ENCODE data around the gene HPCAL1. TPM values are rescaled to one million over a fixed set of nuclear protein-coding genes. Genes with fewer than 3 reads are reported as not detected.

The HPCAL1 gene
- total RNA-seq, 1 experiment from 2014 or later, result 189 TPM

DNA sequence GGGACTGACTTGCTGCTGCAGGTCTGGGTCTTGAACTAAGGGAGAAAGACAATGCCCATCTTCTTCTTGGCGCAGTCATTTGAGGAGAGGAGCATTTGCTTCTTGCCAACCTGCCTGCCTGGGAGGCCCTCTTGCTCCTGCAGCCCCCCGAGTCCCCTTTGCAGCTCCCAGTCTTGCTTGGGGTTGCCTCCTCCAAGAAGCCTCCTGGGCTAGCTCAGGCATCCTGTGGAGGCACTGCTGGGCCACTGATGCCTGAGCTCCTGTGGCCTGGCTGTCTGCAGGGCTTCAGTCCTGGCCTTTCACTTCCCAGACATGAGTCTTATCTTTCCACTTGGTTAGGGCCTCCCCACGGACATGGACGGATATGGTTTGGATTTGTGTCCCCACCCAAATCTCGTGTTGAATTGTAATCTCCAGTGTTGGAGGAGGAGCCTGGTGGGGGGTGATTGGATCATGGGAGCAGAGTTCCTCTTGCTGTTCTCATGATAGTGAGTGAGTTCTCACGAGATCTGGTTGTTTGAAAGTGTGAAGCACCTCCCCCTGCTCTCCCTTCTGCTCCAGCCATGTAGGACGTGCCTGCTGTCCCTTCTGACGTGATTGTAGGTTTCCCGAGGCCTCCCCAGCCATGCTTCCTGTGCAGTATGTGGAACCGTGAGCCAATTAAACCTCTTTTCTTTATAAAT lies 17.3 kb downstream of the HPCAL1 start:
- no peak for DNase-seq (ENCODE audit: extremely low read depth, low read depth)

DNA sequence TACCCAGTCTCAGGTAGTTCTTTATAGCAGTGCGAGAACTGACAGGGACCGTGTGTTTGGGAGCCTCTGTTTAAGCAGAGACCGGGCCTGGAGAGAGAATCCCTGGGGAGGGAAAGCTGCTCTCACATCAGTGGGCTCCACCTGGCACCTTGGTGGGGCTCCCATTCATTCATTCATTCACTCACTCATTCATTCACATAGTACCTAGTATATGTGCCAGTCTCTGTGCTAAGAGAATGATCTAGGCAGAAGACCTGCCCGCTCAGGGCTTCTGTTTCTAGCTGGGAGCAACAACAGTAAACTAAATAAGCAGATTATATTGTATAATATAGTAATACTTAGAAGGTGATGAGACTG lies 17.8 kb downstream of the HPCAL1 start:
- DNase-seq (ENCODE audit: extremely low read depth, low read depth), result no peak

DNA sequence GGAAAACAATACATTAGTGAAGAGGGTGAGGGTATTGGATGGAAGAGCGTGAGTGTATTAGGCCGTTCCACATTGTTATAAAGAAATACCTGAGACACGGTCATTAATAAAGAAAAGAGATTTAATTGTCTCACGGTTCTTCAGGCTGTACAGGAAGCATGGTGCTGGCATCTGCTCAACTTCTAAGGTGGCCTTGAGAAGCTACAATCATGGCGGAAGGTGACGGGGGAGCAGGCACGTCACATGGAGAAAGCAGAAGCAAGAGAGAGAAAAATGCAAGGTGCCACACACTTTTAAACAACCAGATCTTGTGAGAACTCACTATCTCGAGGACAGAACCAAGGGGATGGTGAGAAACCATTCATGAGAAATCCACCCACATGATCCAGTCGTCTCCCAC lies 18.2 kb downstream of the HPCAL1 start:
- no peak for DNase-seq (ENCODE audit: extremely low read depth, low read depth)

DNA sequence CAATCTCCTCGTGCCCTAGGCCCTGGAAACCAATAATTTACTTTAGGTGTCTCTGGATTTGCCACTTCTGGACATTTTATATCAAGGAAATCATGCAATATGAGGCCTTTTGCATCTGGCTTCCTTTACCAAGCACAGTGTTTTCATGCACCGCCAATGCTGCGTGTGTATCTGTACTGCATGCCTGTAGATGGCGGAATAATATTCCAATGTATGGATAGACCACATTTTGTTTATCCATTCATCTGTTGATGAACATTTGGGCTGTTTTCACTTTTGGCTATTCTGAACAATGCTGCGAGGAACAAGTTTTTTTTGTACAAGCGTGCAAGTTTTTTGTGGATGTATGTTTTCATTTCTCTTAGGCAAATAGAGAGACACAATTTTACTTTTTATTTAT lies 18.9 kb downstream of the HPCAL1 start:
- no peak for DNase-seq (ENCODE audit: extremely low read depth, low read depth)

DNA sequence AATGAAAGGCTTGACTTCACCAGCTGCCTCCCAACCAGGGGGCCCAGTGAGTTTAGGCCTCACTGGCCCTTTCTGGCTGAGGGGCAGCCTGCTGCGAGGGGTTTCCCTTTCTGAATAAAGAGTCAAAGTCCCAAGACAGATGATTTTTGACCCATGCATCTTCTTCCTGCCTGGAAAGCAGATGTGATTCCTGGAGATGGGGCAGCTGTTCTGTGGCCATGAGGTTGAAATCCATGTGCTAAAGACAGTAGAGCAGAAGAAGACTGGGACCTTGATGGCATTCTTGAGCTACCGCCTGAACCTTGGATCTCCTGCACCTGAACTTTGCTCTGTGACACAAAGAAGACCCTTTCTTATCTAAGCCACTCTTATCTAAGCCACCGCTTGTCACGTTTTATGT lies 19.8 kb downstream of the HPCAL1 start:
- DNase-seq (ENCODE audit: extremely low read depth, low read depth), result no peak

DNA sequence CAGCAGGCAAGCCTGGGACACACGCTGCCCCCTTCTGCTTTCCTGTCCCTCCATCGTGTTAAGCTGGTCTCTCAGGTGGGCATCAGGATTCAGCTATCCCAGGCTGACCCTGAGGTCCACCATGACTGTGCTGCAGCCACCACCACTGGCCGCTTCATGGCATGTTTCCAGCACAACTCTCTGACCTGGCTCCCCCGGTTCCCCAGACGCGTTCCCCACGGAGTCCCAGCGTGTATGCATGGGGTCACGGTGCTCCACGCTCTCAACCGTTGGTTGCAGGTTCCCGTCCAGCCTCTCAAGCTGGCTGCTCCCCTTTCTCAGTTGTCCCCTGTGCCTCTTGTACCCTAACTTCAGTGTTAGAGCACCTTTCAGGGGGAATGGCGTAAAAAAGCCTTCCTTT lies 20.3 kb downstream of the HPCAL1 start:
- DNase-seq (ENCODE audit: extremely low read depth, low read depth), result no peak

DNA sequence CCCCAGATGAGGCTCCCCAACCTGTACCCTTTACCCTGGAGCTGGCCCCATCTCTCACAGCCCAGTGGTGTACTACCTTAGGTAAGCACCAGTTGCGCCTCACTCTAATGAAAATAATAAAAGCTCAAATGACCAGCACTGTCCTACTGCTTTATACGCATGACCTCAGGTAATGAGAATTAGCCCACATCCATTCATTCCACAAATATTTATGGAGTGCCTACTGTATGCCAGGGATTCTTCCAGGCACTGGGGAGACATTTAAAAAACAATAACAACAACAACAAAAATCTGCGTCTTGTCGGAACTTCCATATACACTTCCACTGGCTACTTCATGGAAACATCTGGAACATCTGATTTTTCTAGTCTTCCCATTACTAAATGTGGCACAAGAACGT lies 20.8 kb downstream of the HPCAL1 start:
- DNase-seq (ENCODE audit: extremely low read depth, low read depth), result no peak

DNA sequence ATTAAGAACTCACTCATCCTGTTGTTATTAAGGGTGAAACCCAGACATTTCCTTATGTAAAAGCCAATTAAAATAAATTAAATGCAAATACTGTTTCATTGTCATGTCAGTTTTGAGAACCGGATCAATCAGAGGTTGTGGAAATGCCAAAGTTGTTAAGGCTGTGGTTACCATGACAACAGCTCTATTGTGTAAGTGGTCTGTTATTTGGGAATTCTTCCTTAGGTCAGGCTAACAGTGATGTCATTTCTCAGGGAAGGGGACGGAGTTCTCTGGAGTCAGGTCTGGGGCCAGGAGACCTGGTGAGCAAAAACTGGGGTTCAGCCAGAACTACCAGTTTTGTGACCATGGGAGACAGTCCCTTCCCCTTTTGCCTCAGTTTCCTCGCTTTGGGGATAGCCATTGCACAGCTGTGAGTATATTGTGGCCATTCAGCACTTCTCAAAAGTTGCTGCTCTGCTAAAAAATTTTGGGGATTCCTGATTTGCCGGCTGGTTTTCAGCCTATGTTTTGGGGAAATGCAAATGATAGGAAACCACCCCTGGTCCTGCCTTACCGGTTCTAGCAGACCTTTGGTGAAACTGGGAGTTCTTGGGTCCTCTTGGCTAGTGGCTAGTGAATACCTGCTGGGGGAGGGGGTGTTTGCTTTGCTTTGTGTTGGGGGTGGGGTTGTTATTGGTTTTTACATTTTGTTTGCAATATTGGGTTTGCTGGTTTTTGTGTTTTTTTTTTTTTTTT lies 21.6 kb downstream of the HPCAL1 start:
- no peak for DNase-seq (ENCODE audit: extremely low read depth, low read depth)

DNA sequence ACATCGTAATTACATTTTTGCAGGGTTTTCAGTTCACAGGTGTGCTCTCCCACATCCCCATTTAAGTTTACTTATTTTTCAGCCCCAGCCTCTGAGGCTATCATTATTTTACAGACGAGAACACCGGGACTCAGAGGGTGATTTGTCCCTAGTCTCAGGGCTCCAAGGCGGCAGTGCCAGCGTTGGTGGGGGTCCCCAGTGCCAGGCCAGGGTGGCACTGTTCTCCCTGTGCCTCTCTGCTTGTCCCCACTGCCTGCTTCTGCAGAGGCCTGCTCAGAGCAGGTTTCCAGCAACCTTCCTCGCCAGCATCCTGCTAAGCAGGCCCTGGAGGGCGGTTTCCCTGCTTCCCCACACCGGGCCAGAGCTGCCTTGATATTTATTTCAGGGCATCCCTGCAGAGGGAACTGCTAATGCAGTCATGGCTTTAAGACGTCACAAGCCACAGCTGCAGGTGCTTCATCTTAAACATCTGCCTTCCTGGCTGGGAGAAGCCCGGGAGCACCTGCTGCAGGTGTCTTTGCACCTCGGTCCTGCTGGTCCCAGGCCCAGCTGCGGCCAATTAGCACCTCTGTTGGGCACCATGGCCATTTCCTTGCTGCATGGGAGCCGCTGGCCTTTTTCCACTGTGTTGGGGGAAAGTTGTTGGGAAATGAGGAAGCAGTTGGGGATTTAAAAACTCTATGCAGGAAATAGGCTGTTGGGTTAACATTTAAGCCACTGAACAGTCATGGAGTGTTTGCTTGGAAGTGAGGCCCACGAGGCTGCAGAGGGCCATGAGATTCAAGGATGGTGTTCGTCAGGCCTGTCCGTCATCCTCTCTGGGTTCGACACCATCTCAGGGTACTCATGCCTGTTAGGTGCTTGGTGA lies 22.8 kb downstream of the HPCAL1 start:
- DNase-seq (ENCODE audit: extremely low read depth, low read depth), result no peak

DNA sequence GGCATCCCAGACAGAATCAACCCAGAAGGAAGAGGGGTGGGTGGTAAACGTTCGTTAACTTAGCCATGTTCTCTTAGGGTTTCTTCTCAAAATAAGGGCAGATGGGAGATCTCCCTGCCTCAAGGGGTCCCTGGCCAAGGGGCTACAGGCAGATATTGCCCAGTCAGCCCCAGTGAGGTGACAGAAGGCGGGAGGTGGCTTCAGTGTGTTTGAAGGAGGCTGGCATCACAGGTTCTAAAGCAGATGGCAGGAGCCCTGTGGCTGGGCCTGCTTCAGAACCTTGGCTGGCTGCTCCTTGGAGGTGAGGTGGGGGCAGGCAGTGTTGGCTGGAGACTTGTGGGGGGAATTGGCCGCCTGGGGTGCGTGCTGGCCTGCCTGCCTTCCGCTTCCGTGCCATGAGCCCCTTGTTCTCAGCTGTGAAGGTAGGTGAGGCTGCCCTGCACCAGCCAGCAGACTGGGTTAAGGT lies 23.5 kb downstream of the HPCAL1 start:
- no peak for DNase-seq (ENCODE audit: extremely low read depth, low read depth)

DNA sequence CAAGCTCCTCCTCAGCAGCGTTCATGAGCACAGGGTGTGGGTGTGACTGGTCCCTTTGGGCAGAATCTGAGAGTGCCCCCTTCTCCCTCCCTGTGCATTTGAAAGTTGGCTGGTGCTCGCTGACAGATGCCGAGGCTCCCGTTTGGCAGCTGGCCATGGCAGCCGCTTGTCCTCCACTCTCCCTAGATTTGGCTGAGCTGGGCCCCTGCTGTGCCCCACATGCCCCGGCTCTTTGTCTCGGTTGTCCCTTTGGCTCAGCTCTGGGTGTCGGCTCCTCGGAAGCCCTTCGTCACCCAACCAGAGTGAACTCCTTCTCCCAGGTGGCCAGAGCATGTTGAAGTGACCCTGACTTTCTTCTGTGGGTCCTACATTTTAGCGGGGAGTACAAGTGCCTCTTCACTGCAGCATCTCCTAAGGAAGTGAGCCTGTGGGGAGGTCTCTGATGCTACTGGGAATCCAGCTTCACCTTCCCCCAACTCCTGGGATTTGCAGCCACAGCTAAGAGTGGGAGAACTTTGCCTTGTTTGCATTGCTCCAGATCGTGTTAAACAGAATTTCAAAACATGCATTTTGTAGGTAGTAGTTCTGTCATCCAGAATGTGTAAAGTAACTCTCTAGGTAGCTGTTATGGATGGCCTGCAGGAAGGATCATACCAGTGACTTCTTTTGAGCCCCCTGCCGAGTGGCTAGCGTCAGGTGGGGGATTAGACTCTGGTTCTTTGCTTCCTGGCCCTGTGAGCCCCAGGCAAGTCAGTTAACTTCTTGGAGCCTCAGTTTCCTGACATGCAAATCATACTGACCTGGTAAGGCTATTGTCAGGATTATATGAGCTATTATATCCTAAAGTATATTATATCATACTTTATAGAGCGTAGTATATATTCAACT lies 24.2 kb downstream of the HPCAL1 start:
- DNase-seq (ENCODE audit: extremely low read depth, low read depth), result no peak

DNA sequence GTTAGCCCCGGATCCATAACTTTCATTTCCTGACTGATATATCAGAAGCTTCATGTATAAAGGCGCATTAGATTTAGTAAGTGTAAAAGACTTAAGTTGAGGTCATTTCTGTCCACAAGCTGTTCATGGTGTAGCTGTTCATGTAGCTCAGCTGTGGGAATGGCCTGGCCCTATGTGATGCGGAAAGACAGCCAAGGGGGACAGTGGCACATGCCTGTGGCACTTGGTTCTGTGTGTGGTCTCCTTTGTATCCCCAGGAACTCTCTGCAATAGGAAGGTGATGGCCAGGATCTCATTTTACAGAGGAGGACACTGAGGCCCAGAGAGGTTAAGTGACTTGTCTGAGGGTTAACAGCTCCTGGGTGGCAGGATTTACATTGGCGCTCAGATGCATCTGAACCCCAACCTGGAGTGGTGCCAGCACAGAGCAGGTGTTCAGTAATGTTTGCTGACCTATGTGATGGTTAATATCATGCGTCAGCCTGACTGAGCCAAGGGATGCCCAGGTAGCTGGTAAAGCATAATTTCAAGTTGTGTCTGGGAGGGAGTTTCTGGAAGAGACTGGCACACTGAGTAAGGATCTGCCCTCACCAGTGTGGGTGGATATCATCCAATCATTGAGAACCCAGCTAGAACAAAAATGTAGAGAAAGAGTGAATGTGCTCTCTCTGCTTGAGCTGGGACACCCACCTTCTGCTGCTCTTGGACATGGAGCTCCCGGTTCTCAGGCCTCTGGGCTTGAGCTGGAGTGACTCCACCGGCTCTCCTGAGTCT lies 25.4 kb downstream of the HPCAL1 start:
- no peak for DNase-seq (ENCODE audit: extremely low read depth, low read depth)

DNA sequence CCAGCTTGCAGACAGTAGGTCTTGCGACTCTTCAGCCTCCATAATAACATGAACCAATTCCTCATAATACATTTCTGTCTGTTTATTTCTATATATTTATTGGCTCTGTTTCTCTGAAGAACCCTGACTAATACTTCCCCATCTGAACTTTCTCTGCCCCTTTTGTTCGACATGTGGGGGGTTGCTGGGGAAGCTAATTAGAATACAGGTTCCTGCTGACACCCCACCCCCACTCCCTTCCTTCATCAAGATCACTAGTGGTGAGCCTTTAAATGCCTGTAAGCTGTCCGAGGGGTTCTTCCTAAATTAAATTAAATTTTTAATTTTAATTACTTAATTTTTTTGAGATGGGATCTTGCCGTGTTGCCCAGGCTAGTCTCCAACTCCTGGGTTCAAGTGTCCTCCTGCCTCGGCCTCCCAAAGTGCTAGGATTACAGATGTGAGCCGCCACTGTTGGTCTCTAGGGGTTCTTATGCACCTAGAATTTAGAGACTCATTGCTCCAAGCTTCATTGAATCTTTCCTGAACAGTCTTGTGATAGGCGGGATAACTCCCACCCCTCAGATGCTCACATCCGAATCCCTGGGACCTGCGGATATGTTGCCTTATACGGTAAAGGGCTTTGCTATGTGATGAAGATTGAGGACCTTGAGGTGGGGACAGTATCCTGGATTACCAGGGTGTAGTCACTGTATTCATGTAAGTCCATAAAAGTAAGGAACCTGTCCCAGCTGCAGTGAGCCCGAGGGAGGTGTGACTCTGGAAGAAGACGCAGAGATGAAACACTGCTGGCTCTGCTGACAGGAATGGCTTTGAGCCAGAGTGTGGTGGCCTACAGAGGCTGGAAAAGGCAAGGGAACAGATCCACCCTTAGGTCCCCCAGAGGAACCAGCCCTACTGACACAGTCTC lies 26.2 kb downstream of the HPCAL1 start:
- no peak for DNase-seq (ENCODE audit: extremely low read depth, low read depth)

DNA sequence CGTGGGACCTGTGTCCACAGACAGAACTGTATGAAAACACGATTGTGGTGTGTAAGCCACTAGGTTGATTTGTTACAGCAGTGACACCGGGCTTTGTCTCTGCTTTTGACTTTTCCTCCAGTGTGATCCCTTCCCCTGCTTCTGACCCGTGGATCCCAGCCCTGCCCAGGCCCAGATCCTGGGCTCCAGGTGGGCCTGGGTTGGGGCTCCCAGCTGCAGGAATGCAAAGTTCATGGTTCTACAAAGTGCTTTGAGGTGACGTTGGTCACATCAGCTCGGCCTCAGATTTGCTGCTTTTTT lies 26.8 kb downstream of the HPCAL1 start:
- no peak for DNase-seq (ENCODE audit: extremely low read depth, low read depth)

DNA sequence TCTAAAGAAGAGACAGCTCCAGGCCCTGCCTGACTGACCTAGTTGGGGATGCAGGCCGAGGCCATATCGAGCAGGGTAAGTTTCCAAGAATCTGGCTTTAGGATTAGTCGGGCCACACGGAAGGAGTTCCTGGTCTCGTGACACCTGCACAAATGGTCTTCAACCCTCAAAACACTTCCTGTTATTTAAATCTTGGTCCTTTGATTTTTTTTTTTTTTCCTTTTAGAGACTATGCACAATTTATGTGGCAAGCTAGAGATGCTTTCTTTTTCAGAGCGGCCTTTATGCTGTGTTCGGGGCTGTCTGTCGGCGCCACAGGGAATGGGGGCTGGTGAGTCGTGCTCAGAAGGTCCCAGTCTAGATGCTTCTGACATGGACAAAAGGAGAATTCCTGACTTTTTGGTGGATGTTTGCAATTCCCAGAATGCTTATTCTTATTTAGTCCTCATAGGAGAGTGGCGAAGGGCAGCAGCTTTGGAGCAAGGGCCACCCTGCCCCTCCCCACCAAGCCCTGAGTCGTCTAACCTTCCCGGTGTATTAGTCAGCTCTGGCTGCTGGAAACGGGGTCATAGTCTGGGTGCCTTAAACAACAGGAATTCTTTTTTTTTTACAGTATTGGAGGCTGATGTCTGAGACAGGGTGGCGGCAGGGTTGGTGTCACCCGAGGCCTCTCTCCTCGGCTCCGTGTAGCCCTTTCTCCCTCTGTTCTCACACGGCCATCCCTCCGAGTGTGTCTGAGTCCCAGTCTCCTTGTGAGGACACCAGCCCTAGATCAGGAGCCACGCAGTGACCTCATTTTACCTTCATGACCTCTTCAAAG lies 27.4 kb downstream of the HPCAL1 start:
- no peak for DNase-seq (ENCODE audit: extremely low read depth, low read depth)

DNA sequence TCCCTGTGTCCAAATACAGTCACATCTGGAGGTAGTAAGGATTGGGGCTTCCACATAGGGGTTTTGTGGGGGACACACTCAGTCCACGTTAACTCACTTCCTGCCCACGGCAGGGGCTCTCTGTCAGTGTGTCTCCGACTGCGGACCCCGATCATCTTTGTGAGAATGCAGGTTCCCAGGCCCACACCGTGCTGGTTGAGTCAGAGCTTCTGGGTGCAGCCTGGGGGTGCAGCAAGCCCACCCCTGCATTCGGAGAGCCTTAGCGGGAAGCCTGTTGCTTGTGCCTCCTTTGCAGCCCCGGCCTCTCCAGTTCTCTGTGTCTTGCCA lies 28.0 kb downstream of the HPCAL1 start:
- DNase-seq (ENCODE audit: extremely low read depth, low read depth), result no peak

DNA sequence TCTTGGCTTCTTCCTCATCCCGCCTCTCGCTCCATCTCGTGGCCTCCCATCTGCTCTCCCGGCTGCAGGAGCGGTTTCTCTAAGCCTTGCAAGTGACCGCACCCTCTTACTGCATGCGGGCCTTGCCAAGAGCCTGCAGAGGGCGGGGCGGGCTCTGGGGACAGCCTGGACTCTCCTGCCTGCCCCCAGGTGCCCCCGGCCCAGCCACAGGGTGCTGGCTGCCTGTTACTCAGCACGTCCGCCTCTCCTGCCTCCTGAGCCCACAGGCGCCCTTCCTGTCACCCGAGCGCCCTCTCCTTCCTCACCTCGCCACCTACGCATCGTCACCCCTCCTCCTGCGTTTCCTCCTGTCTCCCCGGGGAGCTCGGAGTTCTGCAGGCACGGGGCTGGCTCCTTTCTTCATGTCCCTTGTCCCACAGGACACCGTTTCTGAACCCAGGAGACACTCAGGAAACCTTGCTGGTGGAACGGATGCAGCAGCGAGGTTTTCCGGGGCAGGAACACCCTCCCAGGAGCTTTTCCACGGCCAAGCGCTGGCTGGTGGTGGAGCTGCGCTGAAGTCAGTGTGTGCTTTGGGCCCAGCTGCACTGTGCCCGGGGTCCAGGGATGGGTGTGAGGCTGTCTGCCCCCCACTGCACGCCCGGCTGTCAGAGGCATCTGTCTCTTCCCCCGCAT lies 28.5 kb downstream of the HPCAL1 start:
- peak; percentile 73 for DNase-seq (ENCODE audit: extremely low read depth, low read depth)
